Measurements from ENCODE around the gene NOX5. TPM values are rescaled to one million over a fixed set of nuclear protein-coding genes. Genes with fewer than 3 reads are reported as not detected.

The NOX5 gene
- total and polyA plus RNA-seq, 2 experiments from 2014 or later, result 0.12 to 0.39 TPM

- Histone ChIP-seq H3K36me3 (no peaks in the 10 kb centered on the region), H3K27me3 (no peaks in the 10 kb centered on the region), H3K9me3 (ENCODE audit: low read depth) (no peaks in the 10 kb centered on the region), H3K4me1 (ENCODE audit: low read depth) (no peaks in the 10 kb centered on the region), H3K27ac (no peak overlapping the region), H3K4me3 (no peak overlapping the region)
- TF ChIP-seq CTCF (IDR thresholded peaks at IDR 0.05; ENCODE audit: low read depth, low read length), result no peak
- no peak for DNase-seq (ENCODE audit: low read depth in 1 of 2, low spot score in 1 of 2)
Observed at GRCh38 chr15:69096196-69096595, 81.7 kb downstream of the NOX5 start.

GRCh38 chr15:69096626-69097025 is 82.1 kb downstream of the NOX5 start:
- no peak for TF ChIP-seq CTCF (IDR thresholded peaks at IDR 0.05; ENCODE audit: low read depth, low read length)

GRCh38 chr15:69098771-69099170 is 84.3 kb downstream of the NOX5 start:
- no peaks in the 10 kb centered on the region for H3K36me3 ChIP-seq
- DNase-seq (ENCODE audit: low read depth in 1 of 2, low spot score in 1 of 2), result no peak
- TF ChIP-seq CTCF (IDR thresholded peaks at IDR 0.05; ENCODE audit: low read depth, low read length), result no peak
- H3K4me1 ChIP-seq (ENCODE audit: low read depth), result no peaks in the 10 kb centered on the region
- no peaks in the 10 kb centered on the region for H3K9me3 ChIP-seq (ENCODE audit: low read depth)
- H3K27ac ChIP-seq, result no peak overlapping the region
- H3K4me3 ChIP-seq, result no peak overlapping the region
- no peaks in the 10 kb centered on the region for H3K27me3 ChIP-seq

More at GRCh38 chr15:69096626-69097025, 82.1 kb downstream of the NOX5 start:
- no peaks in the 10 kb centered on the region for H3K4me1 ChIP-seq (ENCODE audit: low read depth)
- no peaks in the 10 kb centered on the region for H3K27me3 ChIP-seq
- no peak overlapping the region for H3K4me3 ChIP-seq
- no peak overlapping the region for H3K27ac ChIP-seq
- H3K9me3 ChIP-seq (ENCODE audit: low read depth), result no peaks in the 10 kb centered on the region
- no peaks in the 10 kb centered on the region for H3K36me3 ChIP-seq
- DNase-seq (ENCODE audit: low read depth in 1 of 2, low spot score in 1 of 2), result no peak

GRCh38 chr15:69099941-69100340 is 85.4 kb downstream of the NOX5 start:
- H3K9me3 ChIP-seq (ENCODE audit: low read depth), result no peaks in the 10 kb centered on the region
- no peak for TF ChIP-seq CTCF (IDR thresholded peaks at IDR 0.05; ENCODE audit: low read depth, low read length)
- no peak overlapping the region for H3K4me3 ChIP-seq
- no peaks in the 10 kb centered on the region for H3K27me3 ChIP-seq
- no peaks in the 10 kb centered on the region for H3K36me3 ChIP-seq
- H3K4me1 ChIP-seq (ENCODE audit: low read depth), result no peaks in the 10 kb centered on the region
- no peak for DNase-seq (ENCODE audit: low read depth in 1 of 2, low spot score in 1 of 2)
- no peak overlapping the region for H3K27ac ChIP-seq

- Histone ChIP-seq H3K4me1 (ENCODE audit: low read depth) (no peaks in the 10 kb centered on the region), H3K9me3 (ENCODE audit: low read depth) (no peaks in the 10 kb centered on the region), H3K27ac (no peak overlapping the region), H3K4me3 (no peak overlapping the region), H3K27me3 (no peaks in the 10 kb centered on the region), H3K36me3 (no peaks in the 10 kb centered on the region)
- no peak for TF ChIP-seq CTCF (IDR thresholded peaks at IDR 0.05; ENCODE audit: low read depth, low read length)
- no peak for DNase-seq (ENCODE audit: low read depth in 1 of 2, low spot score in 1 of 2)
Observed at GRCh38 chr15:69100821-69101220, 86.3 kb downstream of the NOX5 start.

Data from cardiac muscle cell (in vitro differentiated cells and primary cell).